PC-9 (cell line): ENCODE results near the gene BRCC3.

Source experiments
- EZH2 ChIP-seq: fragments of 200-600 bp; sonication (generic); IDR thresholded peaks from 2 replicates; pipeline ENCODE4 v1.8.0; 2017; ENCODE audit warnings: antibody characterized with exemption, low read depth
- TF ChIP-seq, protein P1 (sequence below): fragments of 200-600 bp; sonication (generic); conservative IDR thresholded peaks from 2 replicates; pipeline ENCODE4 v1.6.1; 2017; ENCODE audit warnings: mixed run types, antibody characterized with exemption, mild to moderate bottlenecking, moderate library complexity

DNA sequence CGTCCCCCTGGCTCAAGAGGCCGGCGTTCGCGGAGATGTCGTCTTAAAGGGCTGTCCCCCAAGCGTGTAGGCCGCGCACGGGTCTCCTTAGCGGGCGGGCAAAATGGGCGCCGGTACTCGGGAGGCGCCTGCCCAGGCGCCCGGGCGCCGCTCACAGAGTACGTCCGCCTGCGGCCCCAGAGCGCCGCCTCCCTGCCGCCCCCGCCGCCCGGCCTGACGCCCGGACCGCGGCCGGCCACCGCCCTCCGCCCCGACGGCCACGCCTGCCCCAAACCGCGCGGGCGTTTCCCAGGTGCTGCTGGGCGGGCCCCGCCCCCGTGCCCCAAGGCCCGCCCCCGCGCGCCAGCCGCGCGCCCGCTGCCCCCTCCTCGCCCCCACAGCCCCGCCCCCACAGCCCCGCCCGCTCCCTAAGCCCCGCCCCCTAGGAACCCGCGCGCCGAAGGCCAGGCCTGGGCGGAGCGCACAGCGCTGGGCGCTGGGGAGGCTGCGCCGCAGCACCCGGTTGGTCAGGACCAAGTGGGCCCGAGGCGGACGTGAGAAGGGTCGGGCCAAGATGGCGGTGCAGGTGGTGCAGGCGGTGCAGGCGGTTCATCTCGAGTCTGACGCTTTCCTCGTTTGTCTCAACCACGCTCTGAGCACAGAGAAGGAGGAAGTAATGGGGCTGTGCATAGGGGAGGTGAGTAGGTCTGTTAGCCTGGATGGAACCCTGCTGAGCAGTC, at the start of gene BRCC3, which contains the start of the genes CMC4 and MTCP1:
- TF ChIP-seq, protein P1, sequence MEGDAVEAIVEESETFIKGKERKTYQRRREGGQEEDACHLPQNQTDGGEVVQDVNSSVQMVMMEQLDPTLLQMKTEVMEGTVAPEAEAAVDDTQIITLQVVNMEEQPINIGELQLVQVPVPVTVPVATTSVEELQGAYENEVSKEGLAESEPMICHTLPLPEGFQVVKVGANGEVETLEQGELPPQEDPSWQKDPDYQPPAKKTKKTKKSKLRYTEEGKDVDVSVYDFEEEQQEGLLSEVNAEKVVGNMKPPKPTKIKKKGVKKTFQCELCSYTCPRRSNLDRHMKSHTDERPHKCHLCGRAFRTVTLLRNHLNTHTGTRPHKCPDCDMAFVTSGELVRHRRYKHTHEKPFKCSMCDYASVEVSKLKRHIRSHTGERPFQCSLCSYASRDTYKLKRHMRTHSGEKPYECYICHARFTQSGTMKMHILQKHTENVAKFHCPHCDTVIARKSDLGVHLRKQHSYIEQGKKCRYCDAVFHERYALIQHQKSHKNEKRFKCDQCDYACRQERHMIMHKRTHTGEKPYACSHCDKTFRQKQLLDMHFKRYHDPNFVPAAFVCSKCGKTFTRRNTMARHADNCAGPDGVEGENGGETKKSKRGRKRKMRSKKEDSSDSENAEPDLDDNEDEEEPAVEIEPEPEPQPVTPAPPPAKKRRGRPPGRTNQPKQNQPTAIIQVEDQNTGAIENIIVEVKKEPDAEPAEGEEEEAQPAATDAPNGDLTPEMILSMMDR = no peak
- no peak for TF ChIP-seq EZH2
